Cortex of kidney (tissue), 1 donor: Measurements from ENCODE around the gene SNRPE.

ENCODE experiments used
- DNase-seq: peaks from one replicate; lab custom pipeline; 2025; lab: John Stamatoyannopoulos, UW

Gene SNRPE

GRCh38 chr1:203880606-203881005 lies 19.2 kb downstream of the SNRPE start:
- no peak for DNase-seq

- no peak for DNase-seq
Measured at GRCh38 chr1:203888807-203889251, 27.4 kb downstream of the SNRPE start.

- DNase-seq: no peak
Measured at GRCh38 chr1:203891950-203892349, 30.6 kb downstream of the SNRPE start.

- no peak for DNase-seq
Measured at GRCh38 chr1:203898458-203899352, 37.3 kb downstream of the SNRPE start.

GRCh38 chr1:203899353-203899716 lies 37.9 kb downstream of the SNRPE start:
- DNase-seq: no peak

- DNase-seq: no peak
Measured at GRCh38 chr1:203899869-203900714, 38.7 kb downstream of the SNRPE start.

- DNase-seq: no peak
Measured at GRCh38 chr1:203901581-203901980, 40.2 kb downstream of the SNRPE start.

GRCh38 chr1:203905275-203905674 lies 43.9 kb downstream of the SNRPE start:
- no peak for DNase-seq

GRCh38 chr1:203906932-203907331 lies 45.5 kb downstream of the SNRPE start:
- DNase-seq: no peak

- no peak for DNase-seq
Measured at GRCh38 chr1:203907901-203908300, 46.5 kb downstream of the SNRPE start.

- no peak for DNase-seq
Measured at GRCh38 chr1:203911806-203912205, 50.4 kb downstream of the SNRPE start.

- DNase-seq: no peak
Measured at GRCh38 chr1:203913073-203913521, 51.7 kb downstream of the SNRPE start.

GRCh38 chr1:203914292-203914691 lies 52.9 kb downstream of the SNRPE start:
- no peak for DNase-seq

- no peak for DNase-seq
Measured at GRCh38 chr1:203915811-203916210, 54.4 kb downstream of the SNRPE start.

- DNase-seq: no peak
Measured at GRCh38 chr1:203916756-203917155, 55.4 kb downstream of the SNRPE start.
